Stimulated activated CD8-positive, alpha-beta memory T cell treated with anti-CD3 and anti-CD28 coated beads, Interleukin-15, amount 100 ng/mL, for 24 hours (primary cell): ENCODE data around the gene RNF121.
A peak's percentile ranks its signal among the peaks of the same experiment; 100 is the strongest.
"Not testable (repeated sequence)": the region's sequence is repeated elsewhere in the genome, so short reads cannot be mapped to it uniquely, and the experiment has no call there.

Experiments
- DNase-seq: peaks from one replicate; pipeline ENCODE4 v3.0.0-alpha.2; 2020; ENCODE audit warnings: low read depth

RNF121 gene

GRCh38 chr11:71928737-71929443, at the start of gene RNF121:
RNF121 (plus strand) TSS chr11:71929046; CDS start chr11:71929062, 16 bp downstream.
- DNase-seq: peak; percentile 85

- not testable (repeated sequence) for DNase-seq
These were observed 43.0 kb upstream of the RNF121 start for GRCh38 chr11:71885806-71886205.

- not testable (repeated sequence) for DNase-seq
These were observed 40.4 kb upstream of the RNF121 start for GRCh38 chr11:71888335-71889010.

GRCh38 chr11:71889181-71889872, 39.5 kb upstream of the RNF121 start:
- not testable (repeated sequence) for DNase-seq

DNA sequence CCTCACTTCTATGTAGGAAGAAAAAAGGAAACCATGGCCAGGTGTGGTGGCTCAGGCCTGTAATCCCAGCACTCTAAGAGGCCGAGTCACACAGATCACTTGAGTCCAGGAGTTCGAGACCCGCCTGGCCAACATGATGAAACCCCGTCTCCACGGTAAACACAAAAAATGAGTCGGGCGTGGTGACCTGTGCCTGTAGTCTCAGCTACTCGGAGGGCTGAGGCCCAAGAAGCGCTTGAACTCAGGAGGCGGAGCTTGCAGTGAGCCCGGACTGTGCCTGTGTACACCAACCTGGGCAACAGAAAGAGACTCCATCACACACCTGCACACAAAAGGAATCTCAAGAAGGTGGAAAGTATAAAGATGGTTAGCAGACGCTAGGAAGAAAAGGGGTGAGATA, 32.9 kb upstream of the RNF121 start:
- no peak for DNase-seq

DNA sequence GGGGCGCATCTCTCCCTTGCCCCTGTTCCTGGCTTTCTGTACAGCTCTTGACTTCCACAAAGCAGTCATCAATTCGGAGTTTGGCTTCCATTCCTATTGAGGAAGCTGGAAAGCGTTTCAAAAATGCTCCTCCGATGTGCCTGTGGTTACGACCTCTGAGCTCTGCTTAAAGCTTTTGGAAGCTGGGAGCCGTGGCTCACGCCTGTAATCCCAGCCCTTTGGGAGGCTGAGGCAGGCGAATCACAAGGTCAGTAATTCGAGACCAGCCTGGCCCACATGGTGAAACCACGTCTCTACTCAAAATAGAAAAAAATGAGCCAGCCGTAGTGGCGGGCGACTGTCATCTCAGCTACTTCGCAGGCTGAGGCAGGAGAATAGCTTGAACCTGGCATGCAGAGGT, 27.7 kb upstream of the RNF121 start:
- DNase-seq: not testable (repeated sequence)

GRCh38 chr11:71908218-71908617, 20.6 kb upstream of the RNF121 start:
- DNase-seq: no peak

- not testable (repeated sequence) for DNase-seq
These were observed 18.1 kb upstream of the RNF121 start for GRCh38 chr11:71910775-71911174.

GRCh38 chr11:71911321-71911985, 17.4 kb upstream of the RNF121 start:
- DNase-seq: peak; percentile 27

- not testable (repeated sequence) for DNase-seq
These were observed 16.9 kb upstream of the RNF121 start for GRCh38 chr11:71911986-71912340.

GRCh38 chr11:71913756-71914526, 14.9 kb upstream of the RNF121 start:
- no peak for DNase-seq

DNA sequence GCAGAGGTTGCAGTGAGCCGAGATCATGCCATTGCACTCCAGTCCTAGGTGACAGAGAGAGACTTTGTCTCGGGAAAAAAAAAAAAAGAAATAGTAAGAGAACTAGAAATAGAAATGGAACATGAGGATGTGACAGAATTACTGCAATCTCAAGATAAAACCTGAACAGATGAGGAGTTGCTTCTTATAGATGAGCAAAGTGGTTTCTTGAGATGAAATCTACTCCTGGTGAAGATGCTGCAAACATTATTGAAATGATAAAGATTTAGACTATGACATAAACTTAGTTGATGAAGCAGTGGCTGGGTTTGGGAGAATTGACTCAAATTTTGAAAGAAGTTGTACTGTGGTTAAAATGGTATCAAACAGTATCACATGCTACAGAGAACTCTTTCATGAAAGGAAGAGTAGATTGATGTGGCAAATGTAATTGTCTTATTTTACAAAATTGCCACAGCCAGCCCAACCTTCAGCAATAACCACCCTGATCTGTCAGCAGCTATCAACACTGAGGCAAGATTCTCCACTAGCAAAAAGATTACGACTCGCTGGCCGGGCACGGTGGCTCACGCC, 14.1 kb upstream of the RNF121 start:
- DNase-seq: no peak

- no peak for DNase-seq
These were observed 11.2 kb upstream of the RNF121 start for GRCh38 chr11:71917646-71918140.

DNA sequence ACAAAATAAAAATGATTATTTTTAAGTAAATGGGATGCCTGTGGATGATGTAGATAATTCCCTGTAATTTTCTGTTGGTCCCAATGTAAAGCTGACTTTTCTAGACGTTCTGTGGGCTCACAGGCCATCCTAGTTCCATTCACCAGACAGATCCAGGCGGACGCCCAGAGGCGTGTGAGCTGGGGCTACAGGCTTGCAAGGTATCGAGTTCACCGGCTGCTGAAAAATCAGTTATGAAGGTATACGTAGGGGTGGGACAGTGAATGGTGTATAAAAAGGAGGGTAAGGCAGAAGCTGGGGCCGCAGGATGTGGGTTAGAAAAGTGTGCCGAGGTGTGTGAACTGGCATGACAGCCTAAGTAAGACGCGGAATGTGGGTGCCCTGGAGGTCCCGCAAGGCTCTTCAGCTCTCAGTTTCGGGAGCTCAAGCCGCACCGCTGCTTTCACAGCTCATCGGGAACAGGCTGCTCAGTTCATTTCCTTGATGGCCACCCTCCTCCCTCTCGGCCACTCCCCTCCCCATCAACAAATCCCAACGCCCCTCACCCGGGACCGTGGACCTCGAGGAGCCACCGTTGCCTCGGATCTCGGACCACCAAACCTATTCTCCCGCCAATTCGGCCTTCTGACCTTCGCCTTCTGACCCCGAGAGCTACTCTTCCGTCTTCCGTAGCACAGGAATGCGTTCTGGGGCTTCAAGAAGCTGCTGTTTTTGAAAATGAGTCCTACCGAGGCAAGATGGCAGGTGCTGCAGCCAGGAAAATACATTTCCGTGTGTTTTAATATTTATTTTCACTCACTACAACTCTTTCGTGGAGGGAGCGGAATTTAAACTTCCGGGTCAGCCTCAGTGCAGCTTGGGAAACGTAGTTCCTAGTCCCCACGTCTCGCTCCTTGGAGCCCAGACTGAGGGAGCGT, 768 bp upstream of the RNF121 start, which contains the start of gene XNDC1N:
TSS of gene XNDC1N (minus strand) at position 775 of the 917 bp plus-strand sequence. CDS start 5,241 bp downstream, outside the sequence.
- DNase-seq: peak; percentile 37

DNA sequence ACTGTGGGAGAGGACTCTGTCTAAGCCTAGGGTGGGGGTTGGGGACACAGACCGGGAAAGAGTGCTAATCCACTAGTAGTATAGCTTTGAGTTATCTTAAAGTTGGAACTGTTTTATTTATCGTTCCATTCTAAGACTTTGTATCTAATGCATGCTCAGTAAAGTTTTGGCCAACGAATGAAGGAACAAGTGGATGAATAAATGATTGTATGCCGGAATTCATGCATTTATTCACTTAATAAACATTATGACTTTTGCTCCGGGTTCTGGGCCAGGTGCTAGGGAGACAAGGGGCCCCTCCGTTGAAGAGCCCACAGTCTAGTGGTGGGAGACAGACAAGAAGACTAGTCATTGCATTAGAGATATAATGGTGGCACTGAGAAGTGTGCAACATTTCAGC, 645 bp downstream of the RNF121 start:
- no peak for DNase-seq

- DNase-seq: no peak
These were observed 1.9 kb downstream of the RNF121 start for GRCh38 chr11:71930556-71931244.

GRCh38 chr11:71931245-71931602, 2.4 kb downstream of the RNF121 start:
- no peak for DNase-seq

DNA sequence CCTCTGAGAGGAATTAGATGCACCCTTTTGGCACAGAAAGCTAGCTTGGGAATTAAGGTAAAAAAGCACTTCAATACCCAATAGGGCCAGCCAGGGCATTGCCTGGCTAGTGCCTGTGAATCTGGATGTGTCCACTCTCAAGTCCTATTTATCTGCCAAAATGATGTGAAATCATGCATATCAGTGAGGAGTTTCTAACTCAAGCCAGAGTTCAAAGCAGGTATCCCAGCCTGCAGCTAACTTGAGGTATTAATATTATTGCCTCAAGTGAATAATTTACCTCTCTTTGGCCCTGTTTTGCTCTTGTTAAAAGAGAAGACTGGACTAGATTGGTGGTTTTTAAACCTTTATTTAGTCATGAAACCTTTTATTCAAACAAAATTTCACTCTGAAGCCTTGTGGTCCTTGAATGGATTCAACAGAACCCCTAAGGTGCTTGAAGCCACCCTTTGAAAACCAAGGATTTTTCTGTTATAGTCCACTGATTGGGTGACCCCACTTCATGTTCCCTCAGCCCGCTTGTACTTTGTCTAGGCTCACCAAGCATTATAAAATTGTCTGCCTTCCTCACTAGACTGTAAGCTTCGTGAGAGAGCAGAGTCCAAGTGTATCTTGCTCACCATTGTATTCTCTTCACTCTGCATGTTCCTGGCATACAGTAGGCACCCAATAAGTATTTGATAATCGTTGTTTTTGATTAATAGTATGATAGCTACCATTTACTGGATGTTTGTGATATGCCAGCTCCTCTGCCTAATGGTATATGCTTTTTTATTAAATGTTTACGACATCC, 4.5 kb downstream of the RNF121 start:
- DNase-seq: no peak

DNA sequence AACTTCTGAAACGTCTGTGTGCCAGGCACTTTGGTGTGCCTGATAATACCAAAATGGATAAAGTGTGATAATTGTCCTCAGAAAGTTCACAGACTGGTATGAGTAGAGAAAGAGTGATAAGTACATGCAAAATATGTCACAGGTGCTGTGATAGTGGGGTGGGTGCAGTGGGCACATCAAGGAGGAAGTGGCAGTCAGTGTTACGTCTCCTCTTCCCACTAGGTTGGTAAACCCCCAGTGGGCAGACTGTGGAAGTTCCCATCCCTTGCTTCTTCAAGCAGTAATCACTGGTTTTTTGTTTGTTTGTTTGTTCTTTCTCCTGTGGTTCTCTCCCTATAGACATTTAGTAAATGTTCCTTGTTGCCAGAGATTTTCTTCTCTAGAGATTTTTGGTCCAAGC, 5.4 kb downstream of the RNF121 start:
- no peak for DNase-seq
